HG02970 (cell line): Measurements from ENCODE around the gene SLC22A4.

Source experiments
- ATAC-seq: cut with Tn5 transposase; IDR thresholded peaks from one replicate; pipeline ENCODE4 v1.9.1; 2021; ENCODE audit warnings: mild to moderate bottlenecking, moderate library complexity, moderate number of reproducible peaks; ENCODE audit not compliant: unreplicated experiment, low FRiP score

The SLC22A4 gene

GRCh38 chr5:132296412-132297016 lies 2.3 kb downstream of the SLC22A4 start:
- ATAC-seq: no peak

GRCh38 chr5:132297211-132297940 lies 3.2 kb downstream of the SLC22A4 start:
- no peak for ATAC-seq

GRCh38 chr5:132298298-132299212 lies 4.4 kb downstream of the SLC22A4 start:
- ATAC-seq: no peak

DNA sequence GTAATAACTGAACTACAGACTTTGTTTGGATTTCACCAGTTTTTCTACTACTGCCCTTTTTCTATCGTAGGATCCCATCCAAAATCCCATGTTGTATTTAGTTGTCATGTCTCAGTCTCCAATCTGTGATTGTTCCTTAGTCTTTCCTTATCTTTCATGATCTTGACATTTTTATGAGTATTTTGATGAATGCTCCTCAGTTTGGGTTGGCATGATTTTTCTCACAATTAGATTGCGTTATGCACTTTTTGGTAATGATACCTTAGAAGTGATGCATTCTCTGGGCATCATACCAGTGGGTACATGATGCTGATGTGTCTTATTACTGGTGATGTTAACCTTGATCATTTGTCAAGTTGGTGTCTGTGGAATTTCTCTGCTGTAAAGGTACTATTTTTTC lies 5.7 kb downstream of the SLC22A4 start:
- ATAC-seq: no peak

DNA sequence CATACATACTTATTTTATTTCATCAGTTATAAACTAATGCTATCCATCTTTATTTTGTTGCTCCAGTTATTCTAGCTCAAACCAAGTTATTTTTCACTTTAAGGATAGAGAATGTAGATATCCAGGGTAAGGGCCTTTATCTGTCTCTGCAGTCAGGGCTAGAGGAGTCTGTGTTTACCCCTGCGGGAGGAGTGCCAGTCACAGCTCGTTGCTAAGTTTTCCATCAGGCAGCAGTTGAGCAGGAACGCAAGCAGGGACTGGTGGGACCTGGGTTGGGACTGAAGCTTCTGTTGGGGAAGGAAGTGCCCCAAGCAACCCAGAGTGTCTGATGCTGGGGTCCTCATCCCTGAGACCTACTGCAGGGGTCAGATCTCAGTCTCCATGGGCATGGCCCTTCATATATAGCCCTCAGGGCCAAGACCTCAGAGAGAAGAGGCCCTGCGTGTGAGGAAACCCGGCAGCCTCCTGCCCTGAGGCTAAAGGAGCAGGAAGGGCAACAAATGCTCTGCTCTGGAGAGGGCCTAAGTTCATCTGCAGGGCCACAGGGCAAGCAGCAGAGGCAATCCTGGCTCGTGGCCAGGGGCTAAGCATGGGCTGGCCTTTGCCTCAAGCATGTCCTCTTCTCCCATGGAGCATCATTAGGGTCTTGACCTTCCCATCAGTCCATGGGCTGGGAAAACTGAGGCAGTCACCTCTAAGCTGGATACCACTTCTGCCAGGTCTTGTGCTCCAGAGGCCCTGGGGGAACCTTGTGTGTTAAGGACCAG lies 6.6 kb downstream of the SLC22A4 start:
- no peak for ATAC-seq

GRCh38 chr5:132301344-132302271 lies 7.4 kb downstream of the SLC22A4 start:
- no peak for ATAC-seq

GRCh38 chr5:132302413-132302812 lies 8.2 kb downstream of the SLC22A4 start:
- ATAC-seq: no peak

GRCh38 chr5:132303589-132303988 lies 9.4 kb downstream of the SLC22A4 start:
- ATAC-seq: no peak

- no peak for ATAC-seq
Measured at GRCh38 chr5:132305420-132305819, 11.2 kb downstream of the SLC22A4 start.

DNA sequence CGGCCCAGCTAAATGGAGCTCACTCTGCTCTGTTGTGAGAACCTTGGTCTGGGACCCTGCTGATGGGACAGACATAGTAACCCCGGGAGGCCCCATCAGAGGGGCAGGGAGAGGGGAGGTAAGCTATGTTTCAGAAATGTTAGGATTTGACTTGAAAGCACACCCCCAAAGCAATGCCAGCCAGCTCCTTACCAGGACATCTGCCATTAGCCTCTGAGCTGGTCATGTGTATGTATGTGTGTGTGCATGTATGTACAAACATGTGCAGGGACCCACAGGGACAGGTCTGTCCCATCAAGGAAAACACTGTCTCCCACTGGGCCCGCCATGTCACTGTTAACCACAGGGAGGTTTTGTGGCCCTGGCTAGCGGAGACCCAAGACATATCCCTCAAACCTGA lies 14.5 kb downstream of the SLC22A4 start:
- no peak for ATAC-seq

GRCh38 chr5:132309679-132310078 lies 15.5 kb downstream of the SLC22A4 start:
- no peak for ATAC-seq

- ATAC-seq: no peak
Measured at GRCh38 chr5:132310141-132310834, 16.1 kb downstream of the SLC22A4 start.

- ATAC-seq: no peak
Measured at GRCh38 chr5:132313366-132313765, 19.2 kb downstream of the SLC22A4 start.

DNA sequence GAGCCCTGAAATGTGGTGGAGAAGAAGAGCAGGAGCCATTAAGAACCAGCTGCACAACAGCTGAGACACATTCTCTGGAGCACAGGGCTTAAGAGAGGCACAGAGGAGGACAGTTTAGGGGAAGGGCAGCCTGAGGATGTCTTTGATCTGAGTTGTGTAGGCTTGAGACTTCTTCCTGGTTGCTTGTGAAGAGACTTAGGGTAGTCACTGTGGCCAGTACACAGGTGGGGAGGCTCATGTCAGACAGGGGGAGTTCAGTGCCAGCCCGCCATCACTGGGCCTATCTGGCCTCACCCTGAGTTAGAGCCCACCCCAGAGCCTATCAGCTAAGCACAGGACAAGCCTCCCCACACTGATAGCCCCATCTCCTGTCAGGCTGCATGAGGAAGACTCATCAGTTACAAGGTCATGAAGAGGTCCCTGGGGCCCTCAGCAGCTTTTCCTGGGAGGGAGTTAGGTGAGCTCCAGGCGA lies 19.8 kb downstream of the SLC22A4 start:
- no peak for ATAC-seq

- no peak for ATAC-seq
Measured at GRCh38 chr5:132315529-132316067, 21.4 kb downstream of the SLC22A4 start.

DNA sequence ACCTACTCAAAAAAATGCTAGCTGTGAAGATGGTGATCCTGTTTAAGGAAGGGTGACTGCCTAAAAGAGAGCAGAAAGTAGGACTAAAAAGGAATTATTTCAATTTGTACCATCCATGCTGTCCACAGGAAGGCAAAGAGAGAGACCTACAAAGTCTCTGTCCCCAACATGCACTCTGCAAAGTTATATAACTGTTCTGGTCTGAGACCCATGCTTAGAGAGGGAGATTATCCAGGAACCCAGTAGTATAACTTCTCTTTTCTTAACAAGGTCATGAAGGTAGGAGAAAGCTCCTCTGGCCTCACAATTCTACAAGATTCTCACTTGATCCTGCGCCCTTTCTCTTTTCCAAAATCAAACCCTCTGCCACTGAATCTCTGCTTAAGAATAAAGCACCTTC lies 25.8 kb downstream of the SLC22A4 start:
- ATAC-seq: no peak

DNA sequence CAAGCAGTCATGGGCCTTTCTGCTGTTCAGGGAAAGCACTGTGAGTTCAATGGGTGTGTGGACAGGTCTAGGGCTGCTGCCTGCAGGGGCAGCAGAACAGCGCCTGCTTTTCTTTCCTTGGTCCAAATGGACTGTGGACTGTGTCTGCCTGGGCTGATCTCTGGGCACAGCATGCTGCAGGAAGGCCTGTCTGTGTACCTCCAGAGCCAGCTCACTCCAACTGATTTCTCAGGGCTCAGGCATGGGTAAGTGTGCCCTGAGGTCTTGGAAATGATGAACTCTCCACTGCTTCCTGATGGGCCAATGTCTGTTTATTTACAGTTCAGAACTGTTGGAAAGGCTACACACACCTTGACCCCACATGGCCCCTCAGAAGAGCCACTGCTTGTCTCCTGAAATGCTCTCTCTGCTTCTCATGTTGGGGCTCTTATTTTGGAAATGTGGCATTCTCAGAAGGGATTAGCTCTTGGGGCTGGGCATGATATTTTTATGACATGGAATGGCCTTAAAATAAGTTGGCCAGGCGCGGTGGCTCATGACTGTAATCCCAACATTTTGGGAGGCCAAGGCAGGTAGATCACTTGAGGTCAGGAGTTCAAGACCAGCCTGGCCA lies 27.0 kb downstream of the SLC22A4 start:
- no peak for ATAC-seq

DNA sequence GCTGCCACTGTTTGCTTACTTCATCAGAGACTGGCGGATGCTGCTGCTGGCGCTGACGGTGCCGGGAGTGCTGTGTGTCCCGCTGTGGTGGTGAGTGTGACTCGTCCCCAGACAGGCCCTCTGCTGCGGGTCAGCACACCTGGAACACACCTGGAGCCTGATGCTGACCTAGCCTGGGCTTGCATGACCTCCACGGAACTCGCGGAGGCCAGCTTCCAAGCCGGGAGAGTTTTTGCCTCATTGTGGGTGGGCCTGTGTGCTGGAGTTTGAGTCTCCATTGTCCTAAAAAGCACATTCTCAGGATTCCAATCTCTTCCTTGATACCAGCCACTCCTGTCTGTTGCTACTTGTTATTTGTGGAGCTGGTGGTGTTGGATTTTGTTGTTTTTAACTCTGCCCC lies 28.1 kb downstream of the SLC22A4 start:
- no peak for ATAC-seq
